RPMI8226 (cell line): ENCODE results near the gene FXYD1.
A peak's percentile ranks its signal among the peaks of the same experiment; 100 is the strongest.

Source experiments
- DNase-seq: peaks from one replicate; pipeline ENCODE4 v3.0.0-alpha.2; 2015

Gene FXYD1

GRCh38 chr19:35165200-35166058 is 26.8 kb downstream of the FXYD1 start:
- DNase-seq = no peak

DNA sequence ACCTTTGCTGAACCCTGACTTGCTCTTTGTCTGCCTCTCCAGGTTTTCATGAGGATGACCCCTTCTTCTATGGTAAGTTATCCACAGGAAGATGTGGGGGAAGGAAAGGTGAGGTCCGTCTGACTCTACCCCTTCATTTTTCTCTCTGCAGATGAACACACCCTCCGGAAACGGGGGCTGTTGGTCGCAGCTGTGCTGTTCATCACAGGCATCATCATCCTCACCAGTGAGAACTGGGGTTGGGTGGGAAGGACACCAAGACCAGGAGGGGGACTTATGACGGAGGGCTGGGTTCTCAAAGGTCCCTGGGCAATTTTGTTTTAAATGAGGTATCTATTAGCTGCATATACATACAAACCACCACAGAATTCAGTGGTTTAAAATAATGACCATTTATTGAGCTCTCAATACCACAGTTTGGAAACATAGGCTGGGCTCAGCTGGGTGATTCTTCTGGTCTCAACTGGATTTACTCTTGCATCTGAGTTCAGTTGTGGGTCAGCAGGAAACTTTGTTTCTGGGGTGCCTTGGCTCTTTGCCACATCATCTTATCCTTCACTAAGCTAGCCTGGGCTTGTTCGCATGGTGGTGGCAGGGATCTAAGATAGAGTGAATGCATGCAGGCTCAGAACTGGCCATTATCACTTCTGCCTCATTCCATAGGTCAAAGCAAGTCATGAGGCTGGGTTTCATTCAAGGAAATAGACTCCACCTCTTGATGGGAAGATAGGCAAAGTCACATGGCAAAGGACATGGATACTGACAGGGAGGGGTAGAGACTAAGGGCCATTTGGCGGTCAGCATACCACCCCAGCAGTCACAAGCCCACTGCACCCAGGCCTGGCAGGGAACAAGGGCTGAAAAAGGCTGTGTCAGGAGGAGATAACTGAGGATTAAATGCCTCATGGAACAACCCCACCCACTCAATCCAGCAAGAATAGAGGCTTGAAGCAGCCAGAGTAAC is 27.8 kb downstream of the FXYD1 start:
- no peak for DNase-seq

- peak; percentile 17 for DNase-seq
Observed at GRCh38 chr19:35167251-35168119, 28.9 kb downstream of the FXYD1 start.

DNA sequence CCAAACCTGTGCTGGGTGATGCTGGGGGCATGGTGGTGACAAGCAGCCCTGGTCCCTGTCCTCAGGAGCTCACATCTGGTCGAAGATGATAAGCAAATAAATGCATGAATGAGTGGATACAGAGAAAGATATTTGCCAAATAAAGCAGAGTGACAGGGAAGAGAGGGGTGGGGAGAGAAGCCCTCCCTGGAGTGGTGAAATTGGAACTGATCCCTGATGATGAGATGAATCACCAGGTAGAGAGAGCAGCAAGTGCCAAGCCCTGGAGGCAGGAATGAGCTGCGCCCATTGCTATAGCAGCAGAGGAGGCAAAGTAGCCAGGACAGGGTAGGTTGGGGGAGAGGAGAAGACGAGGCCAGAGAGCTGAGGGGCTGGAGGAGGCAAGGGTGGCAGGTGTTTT is 29.6 kb downstream of the FXYD1 start:
- DNase-seq = no peak

DNA sequence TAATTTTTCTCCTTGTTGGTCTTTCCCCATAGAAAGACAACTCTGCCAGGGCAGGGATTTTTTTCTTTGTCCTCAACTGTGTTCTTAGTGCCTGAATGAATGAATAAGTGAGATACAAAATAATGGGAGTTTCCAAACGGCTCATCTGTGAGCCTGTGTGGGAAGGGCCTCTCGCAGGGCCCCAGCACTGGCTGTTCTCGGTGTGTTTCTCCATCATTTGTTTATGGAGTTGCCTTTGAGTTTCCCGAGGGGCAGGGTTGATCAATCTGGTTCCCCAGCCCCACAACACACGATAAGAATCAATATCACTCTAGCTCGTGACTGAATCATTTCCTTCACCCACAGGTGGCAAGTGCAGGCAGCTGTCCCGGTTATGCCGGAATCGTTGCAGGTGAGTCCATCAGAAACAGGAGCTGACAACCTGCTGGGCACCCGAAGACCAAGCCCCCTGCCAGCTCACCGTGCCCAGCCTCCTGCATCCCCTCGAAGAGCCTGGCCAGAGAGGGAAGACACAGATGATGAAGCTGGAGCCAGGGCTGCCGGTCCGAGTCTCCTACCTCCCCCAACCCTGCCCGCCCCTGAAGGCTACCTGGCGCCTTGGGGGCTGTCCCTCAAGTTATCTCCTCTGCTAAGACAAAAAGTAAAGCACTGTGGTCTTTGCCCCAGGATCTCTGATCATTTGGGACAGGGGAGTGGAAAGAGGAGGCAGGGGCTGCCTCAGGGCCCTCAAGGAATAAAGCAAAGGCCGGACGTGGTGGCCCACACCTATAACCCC is 30.8 kb downstream of the FXYD1 start:
- no peak for DNase-seq

DNA sequence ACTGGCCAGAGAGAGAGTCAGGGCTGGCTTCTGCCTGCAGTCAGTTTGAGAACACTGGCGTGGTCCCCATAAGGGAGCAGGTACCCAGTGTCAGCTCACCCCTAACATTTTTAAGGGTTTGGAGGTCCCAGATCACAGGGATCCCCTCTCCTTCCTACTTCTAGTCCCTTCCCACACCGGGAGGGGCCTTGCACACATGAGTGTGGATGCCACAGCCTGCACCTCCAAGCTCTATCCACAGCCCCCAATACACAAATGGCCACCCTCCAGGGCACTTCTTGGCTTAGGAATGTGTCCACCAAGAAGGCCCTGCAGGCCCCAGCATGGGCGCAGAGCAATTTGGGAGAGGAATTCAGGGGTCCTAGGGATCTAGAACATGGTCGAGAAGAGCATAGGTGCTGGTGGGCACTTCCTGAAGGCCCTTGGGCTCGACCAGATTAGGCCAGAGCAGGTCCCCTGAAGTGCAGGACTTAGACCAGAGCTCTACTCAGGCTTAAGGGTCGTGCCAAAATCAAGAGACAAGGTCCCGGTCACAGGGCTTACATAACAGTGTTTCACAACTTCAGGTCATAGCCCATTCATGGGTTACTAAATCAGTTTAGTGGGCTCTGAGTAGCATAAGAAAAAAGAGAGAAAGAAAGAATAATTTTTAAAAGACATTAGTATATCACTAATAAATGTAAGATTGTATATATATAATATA is 31.9 kb downstream of the FXYD1 start:
- no peak for DNase-seq

DNA sequence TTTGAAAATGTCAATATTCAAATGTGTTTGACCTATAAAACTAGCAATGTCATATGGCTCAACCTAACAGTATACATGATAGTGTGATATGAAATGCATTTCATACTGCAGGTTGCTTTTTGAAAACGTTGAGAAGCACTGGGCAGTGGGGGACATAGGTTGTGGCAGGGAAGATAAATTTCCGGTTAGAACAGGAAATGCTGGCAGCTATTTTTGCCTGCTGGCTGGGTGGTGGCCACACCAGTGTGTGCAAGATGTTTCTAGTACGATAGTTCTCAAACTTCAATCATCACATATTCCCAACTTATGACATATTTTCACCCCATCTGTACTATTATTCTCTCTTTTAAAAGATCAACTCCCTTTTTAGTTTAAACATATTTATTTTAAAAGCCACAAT is 33.1 kb downstream of the FXYD1 start:
- DNase-seq = no peak

DNA sequence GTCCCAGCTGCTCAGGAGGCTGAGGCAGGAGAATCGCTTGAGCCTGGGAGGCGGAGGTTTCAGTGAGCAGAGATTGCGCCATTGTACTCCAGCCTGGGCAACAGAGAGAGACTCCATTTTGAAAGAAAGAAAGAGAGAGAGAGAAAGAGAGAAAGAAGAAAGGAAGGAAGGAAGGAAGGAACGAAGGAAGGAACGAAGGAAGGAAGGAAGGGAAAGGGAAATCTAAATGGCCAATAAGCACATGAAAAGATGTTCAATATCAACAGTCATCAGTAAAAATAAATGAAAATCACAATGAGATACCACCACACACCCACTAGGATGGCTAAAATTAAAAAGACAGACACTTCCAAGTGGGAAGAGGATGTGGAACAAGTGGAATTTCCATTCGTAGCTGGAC is 35.6 kb downstream of the FXYD1 start:
- DNase-seq = no peak

DNA sequence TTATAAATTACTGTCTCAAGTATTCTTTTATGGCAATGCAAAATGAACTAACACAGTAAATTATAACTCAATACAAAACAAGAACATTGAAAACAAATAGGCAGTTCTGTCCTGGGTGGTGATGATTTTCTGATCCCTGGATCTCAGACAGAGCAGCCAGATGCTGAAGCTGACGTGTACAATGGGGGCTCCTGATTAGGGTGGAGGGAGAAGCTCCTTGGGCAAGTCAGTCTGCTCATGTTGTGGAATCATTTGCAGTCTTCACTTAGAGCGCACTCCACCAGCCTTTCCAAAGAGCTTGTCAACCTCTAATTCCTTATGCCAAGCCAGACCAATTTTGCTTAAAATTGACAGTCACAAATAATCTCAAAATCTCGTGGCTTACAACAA is 37.6 kb downstream of the FXYD1 start:
- no peak for DNase-seq

- no peak for DNase-seq
Observed at GRCh38 chr19:35177377-35178274, 39.0 kb downstream of the FXYD1 start.

GRCh38 chr19:35178701-35179100 is 40.1 kb downstream of the FXYD1 start:
- DNase-seq = no peak

- DNase-seq = no peak
Observed at GRCh38 chr19:35179830-35180229, 41.2 kb downstream of the FXYD1 start.

GRCh38 chr19:35181387-35181786 is 42.8 kb downstream of the FXYD1 start:
- DNase-seq = no peak

GRCh38 chr19:35184267-35184666 is 45.6 kb downstream of the FXYD1 start:
- no peak for DNase-seq

DNA sequence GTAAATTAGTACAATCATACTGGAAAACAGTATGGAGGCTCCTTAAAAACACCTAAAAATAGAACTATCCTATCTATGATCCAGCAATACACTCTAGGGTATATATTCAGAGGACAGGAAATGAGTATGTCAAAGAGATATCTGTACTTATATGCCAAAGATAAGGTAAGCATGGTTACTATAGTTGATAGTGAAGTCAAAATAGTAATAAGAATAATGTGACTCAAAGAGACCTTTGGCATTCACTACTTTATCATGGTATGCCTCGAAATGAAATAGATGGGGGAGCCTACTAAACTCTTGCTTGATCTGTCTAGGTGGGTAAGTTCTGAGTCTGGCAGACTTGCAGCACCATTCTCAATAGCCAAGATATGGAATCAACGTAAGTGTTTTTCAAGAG is 46.3 kb downstream of the FXYD1 start:
- no peak for DNase-seq
